ENCODE data around the gene CYP2E1.
"Not testable (repeated sequence)": the region's sequence is repeated elsewhere in the genome, so short reads cannot be mapped to it uniquely, and the experiment has no call there.

- TF ChIP-seq POLR2A (IDR thresholded peaks at IDR 0.05; ENCODE audit: low read depth, low read length); TAF1 (IDR thresholded peaks at IDR 0.05; ENCODE audit: low read depth, low read length); POLR2AphosphoS5 (IDR thresholded peaks at IDR 0.05; ENCODE audit: low read depth, low read length); POU2F2 (IDR thresholded peaks at IDR 0.05; ENCODE audit: low read depth, low read length); PAX5 (IDR thresholded peaks at IDR 0.05; ENCODE audit: insufficient read depth, low read length, severe bottlenecking); SPI1 (IDR thresholded peaks at IDR 0.05; ENCODE audit: low read depth, low read length): not testable (repeated sequence)
These were observed 26.3 kb upstream of the CYP2E1 start for GRCh38 chr10:133500897-133501296.

All from GM12891 (cell line).